ENCODE results near the gene DNAH8.

Gene DNAH8

GRCh38 chr6:38701551-38701950 lies 13.6 kb upstream of the DNAH8 start:
- DNase-seq: no peak

DNA sequence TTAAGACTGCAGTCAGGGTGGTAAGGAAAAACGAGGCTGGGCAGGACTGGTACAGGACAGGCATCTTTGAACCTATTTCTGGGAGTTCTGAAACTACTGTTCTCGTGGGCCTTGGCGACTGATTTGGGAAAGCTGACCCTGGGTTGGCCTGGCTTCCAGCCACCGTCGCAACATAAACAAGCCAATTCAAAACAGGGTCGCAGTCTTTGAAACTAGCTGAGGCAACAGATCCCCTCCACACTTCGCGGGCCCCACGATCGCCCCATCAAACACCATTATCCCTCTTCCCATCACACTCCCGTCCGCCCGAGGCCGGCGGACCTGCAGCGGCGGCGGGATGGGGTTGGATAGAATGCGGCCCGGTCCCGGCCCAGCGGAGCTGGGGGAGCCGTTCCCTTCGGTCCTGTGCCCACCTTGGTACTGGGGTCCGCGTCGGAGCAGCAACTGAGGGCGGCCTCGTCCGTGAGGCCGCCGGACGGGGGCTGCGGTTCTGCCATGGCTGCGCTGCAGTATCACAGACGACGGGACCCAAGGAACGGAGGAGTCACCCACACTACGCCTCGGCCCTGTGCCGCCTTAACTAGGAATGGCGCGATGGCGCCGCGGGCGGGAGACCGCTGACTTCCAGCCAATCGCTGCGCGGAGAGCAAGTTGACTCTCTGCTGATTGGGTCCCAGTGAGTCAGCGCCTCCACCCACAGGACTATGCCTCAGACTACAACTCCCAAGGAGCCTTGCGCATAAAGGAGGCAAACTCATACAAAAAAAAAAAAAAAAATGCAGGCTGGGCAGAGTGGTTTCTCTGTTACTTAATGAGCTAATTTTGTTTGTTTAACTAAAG lies 12.3 kb upstream of the DNAH8 start, which contains the start of gene GLO1:
Gene GLO1, minus strand, starts transcription at position 588 of the 840 bp plus-strand sequence. Its CDS starts 91 bp downstream, at position 497.
- DNase-seq: peak; percentile 98

- DNase-seq: no peak
Observed at GRCh38 chr6:38703949-38704590, 11.0 kb upstream of the DNAH8 start.

- DNase-seq: no peak
Observed at GRCh38 chr6:38705924-38706323, 9.2 kb upstream of the DNAH8 start.

GRCh38 chr6:38708496-38708895 lies 6.6 kb upstream of the DNAH8 start:
- no peak for DNase-seq

- no peak for DNase-seq
Observed at GRCh38 chr6:38713812-38714211, 1.3 kb upstream of the DNAH8 start.

- DNase-seq: no peak
Observed at GRCh38 chr6:38714239-38715015, 684 bp upstream of the DNAH8 start.

GRCh38 chr6:38716825-38717224 lies 1.7 kb downstream of the DNAH8 start:
- no peak for DNase-seq

GRCh38 chr6:38719358-38719757 lies 4.2 kb downstream of the DNAH8 start:
- no peak for DNase-seq

DNA sequence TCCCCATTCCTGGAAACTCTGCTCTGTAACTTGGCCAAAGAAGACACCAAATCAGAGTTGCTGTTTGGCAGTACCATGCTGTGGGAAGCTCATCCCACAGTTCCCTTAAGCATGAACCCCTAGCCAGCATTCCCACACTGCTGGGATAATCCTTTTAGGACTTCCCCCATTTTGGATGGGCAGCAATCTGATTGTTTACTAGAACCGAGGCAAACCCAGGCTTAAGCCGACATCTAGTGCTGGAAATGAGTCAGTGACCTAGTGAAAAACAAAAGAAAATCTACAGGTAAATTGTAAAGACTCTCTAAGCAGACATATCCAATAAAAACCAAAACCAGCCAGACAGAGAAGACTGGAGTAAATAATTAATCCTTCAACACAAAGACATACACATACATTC lies 5.2 kb downstream of the DNAH8 start:
- DNase-seq: no peak

DNA sequence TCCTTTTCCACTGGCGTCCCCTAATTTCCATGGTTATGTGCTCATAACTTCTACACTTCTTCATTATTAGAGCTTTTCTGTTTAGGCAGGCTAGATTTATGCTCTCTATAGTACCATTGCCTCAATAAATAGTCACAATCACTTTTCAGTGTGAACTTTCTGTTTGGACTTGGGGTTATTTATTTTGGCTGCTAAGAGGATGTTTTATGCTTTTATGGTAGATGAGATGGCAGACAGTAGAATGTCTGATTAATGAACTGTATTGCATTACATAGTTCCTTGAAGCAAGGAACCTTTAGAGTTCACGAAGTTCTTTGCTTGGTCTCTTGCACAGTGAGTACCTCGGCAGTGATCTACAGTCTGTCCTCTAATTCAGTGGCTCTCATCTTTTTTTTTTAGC lies 6.9 kb downstream of the DNAH8 start:
- DNase-seq: no peak

DNA sequence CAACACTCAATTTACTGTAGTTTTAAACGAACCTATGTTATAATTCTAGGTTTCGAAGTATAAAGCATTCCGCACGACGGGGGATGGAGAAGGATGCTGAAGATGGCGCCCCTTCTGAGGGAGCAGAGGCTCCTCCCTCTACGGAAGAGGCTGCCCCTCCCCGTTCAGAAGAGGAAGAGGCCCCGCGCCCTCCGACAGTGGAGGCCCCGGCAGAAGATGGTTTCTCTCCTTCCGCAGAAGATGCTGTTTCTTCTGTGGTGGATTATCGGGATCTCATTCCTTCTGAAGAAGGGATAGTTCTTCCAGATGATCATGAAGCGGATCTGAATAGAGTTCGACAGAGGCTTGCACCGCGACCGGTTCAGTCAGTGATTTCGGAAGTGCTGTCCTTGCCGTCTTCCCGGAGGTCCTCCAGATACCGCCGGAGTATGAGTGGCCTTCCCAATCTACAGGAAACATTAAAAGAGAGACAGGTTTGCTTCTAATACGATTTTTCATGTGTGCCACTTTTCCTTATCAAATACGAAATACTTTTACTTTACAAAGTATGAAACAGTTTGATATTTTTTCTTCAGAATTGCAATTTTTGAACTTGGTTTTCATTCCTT lies 7.7 kb downstream of the DNAH8 start:
- no peak for DNase-seq

GRCh38 chr6:38723783-38724182 lies 8.7 kb downstream of the DNAH8 start:
- DNase-seq: no peak

DNA sequence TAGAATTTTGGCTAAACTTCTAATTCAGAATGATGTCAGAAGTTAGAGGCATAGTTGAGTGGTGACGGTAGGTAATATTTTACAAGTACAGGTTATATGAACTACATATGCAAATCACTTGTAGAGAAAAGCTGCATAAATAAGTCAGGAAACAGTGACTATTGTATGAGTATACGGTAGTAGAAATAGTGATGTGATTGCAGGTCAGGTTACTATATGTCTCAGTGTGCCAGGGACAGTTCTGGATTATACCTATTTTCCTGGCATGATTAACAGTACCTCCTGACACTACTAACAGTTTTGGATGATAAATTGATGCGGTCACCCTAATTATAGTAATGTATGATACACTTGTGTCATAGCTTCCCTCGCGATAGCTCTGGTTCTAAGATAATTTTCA lies 9.2 kb downstream of the DNAH8 start:
- DNase-seq: no peak

- DNase-seq: no peak
Observed at GRCh38 chr6:38725414-38726183, 10.5 kb downstream of the DNAH8 start.

- DNase-seq: no peak
Observed at GRCh38 chr6:38728203-38728602, 13.1 kb downstream of the DNAH8 start.

DNA sequence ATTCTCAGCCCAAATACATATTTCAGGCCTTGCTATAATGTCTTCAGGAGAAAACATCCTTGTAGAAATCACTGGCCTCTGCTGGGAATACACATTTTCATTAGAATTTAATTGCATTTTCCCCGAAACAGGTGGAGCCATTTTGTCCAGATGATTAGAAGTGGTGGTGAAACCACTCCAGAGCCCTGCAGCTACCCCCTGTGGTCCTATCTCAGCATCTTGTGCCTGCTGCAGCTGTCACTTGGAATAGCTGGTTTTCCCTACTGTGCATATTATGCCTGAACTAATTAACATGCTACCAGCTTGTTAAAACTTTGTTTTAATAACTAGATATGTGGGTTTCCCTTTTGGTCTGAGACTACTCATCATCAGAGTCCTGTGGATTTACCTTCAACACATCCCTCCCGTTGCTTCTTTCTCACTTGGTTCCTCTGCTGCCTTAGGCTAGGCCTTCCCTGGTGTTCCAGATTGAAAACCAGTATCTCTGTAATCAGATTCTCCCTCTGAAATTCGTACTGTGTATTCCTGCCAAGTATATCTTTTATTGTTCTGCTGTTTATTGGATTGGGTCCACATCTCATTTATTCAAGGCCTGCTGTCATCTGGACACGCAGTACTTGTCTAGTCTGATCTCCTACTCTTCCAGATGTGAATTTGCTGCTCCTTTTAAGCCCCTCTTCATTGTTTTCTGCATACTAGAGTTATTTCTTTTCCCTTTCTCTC lies 15.2 kb downstream of the DNAH8 start:
- no peak for DNase-seq

GRCh38 chr6:38736951-38737350 lies 21.8 kb downstream of the DNAH8 start:
- DNase-seq: no peak

GRCh38 chr6:38738261-38738660 lies 23.1 kb downstream of the DNAH8 start:
- DNase-seq: no peak

GRCh38 chr6:38739532-38739931 lies 24.4 kb downstream of the DNAH8 start:
- no peak for DNase-seq

GRCh38 chr6:38749473-38749872 lies 34.4 kb downstream of the DNAH8 start:
- DNase-seq: no peak

Measured in NCI-H510A (cell line).